OCI-LY1 (cell line): ENCODE measurements around the gene PXDN.

Experiments used
- H2AFZ ChIP-seq: fragments of 200-600 bp; sonication (generic), shearing (Covaris generic); 2 replicates; pipeline ENCODE4 v1.6.0; 2014; ENCODE audit warnings: antibody characterized with exemption, mild to moderate bottlenecking, low read length
- H3F3A ChIP-seq: fragments of 200-600 bp; sonication (generic), shearing (Covaris generic); 2 replicates; pipeline ENCODE4 v1.6.0; 2014; ENCODE audit warnings: mild to moderate bottlenecking, antibody characterized with exemption, low read length, moderate library complexity; ENCODE audit not compliant: insufficient read depth
- H3K27ac ChIP-seq: fragments of 200-600 bp; sonication (generic); 2 replicates; pipeline ENCODE4 v1.5.1; 2014; ENCODE audit warnings: low read length, mixed run types, mild to moderate bottlenecking, low read depth; ENCODE audit not compliant: poor library complexity, severe bottlenecking
- H3K27me3 ChIP-seq: fragments of 200-600 bp; sonication (generic); 2 replicates; pipeline ENCODE4 v1.6.0; 2014; ENCODE audit warnings: antibody characterized with exemption, mild to moderate bottlenecking, low read length, moderate library complexity; ENCODE audit not compliant: insufficient read depth
- H3K36me3 ChIP-seq: fragments of 200-600 bp; sonication (generic); 2 replicates; pipeline ENCODE4 v1.6.1; 2014; ENCODE audit warnings: mild to moderate bottlenecking, antibody characterized with exemption, low read length, moderate library complexity, mixed read lengths; ENCODE audit not compliant: insufficient read depth
- H3K4me1 ChIP-seq: fragments of 200-600 bp; sonication (generic); 2 replicates; pipeline ENCODE4 v1.5.1; 2014; ENCODE audit warnings: mild to moderate bottlenecking, low read length, moderate library complexity; ENCODE audit not compliant: insufficient read depth, severe bottlenecking
- H3K4me2 ChIP-seq: fragments of 200-600 bp; sonication (generic), shearing (Covaris generic); 2 replicates; pipeline ENCODE4 v1.6.1; 2014; ENCODE audit warnings: low read length
- H3K4me3 ChIP-seq: fragments of 200-600 bp; sonication (generic); 2 replicates; pipeline ENCODE4 v1.5.1; 2014; ENCODE audit warnings: low read length, low read depth, mild to moderate bottlenecking, mixed read lengths; ENCODE audit not compliant: poor library complexity, severe bottlenecking
- H3K79me2 ChIP-seq: fragments of 200-600 bp; shearing (Covaris generic); 2 replicates; pipeline ENCODE4 v1.6.1; 2016; ENCODE audit warnings: mixed run types, low read length, mixed read lengths; ENCODE audit not compliant: insufficient read depth
- H3K9ac ChIP-seq: fragments of 200-600 bp; sonication (generic), shearing (Covaris generic); 2 replicates; pipeline ENCODE4 v1.6.1; 2014; ENCODE audit warnings: mild to moderate bottlenecking, low read length, mixed read lengths
- H3K9me2 ChIP-seq: fragments of 200-600 bp; sonication (generic), shearing (Covaris generic); 2 replicates; pipeline ENCODE4 v1.6.1; 2014; ENCODE audit warnings: low read depth, mild to moderate bottlenecking, low read length, mixed read lengths
- H3K9me3 ChIP-seq: fragments of 200-600 bp; shearing (Covaris generic); 2 replicates; pipeline ENCODE4 v1.6.1; 2014; ENCODE audit warnings: low read length, mixed read lengths
- H4K20me1 ChIP-seq: fragments of 200-600 bp; sonication (generic), shearing (Covaris generic); 2 replicates; pipeline ENCODE4 v1.6.0; 2016; ENCODE audit warnings: mild to moderate bottlenecking, low read length; ENCODE audit not compliant: insufficient read depth
- EZH2 ChIP-seq: fragments of 200-600 bp; sonication (generic), shearing (Covaris generic); IDR thresholded peaks from 2 replicates; pipeline ENCODE4 v1.8.0; 2017; ENCODE audit warnings: borderline replicate concordance, mixed run types, mild to moderate bottlenecking, antibody characterized with exemption, low read length, moderate library complexity, mixed read lengths
- TF ChIP-seq, protein P1 (sequence below): fragments of 200-600 bp; sonication (generic), shearing (Covaris generic); IDR thresholded peaks from 2 replicates; pipeline ENCODE4 v1.5.1; 2017; ENCODE audit warnings: mild to moderate bottlenecking, antibody characterized with exemption, low read length, moderate library complexity, mixed read lengths

Gene PXDN

DNA sequence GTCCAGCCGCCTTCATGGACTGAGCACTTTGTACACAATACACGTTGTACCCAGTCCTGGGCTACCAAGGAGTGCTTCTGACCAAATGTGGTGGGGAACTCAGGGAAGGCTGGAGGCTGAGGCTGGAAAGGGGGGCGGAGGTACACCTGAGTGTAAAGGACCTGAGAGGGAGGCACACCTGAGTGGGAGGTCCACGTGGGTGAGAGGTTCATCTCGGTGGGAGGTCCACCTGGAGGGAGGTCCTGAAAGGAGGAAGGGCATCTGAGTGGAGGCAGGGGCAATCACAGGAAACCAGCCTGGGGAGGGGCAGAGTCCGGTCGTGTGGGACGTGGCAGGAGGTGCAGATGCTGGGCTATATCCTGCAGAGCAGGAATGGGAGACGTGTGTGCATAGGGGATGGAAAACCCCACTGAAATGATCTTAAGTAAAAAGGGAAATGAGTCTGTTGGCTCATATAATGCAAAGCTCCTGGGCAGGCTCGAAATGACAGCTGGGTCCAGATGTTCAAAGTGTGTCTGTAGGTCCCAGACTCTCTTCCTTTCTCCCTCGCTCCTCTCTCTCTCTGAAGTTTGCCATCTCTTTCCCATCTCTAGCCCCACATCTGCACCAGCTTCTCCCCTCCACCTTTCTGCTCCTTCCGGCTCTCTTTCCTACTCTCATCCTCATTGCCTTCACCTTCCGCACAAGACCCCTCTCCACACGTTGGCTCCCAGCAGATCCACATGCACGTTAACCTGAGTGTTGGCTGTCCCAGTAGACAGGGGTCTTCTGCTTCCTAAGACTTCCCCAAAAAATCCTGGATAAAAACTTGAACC is 137.7 kb downstream of the PXDN start:
- Histone ChIP-seq H3K79me2 (no peaks in the 10 kb centered on the region), H3K4me1 (peaks cover 24% of the 10 kb centered on the region), H3K4me3 (no peak overlapping the region), H3K9me2 (no peaks in the 10 kb centered on the region), H3K4me2 (no peak overlapping the region), H3K27me3 (no peaks in the 10 kb centered on the region), H3F3A (no peaks in the 10 kb centered on the region), H3K9ac (no peak overlapping the region), H3K27ac (no peak overlapping the region), H2AFZ (no peak overlapping the region), H3K36me3 (no peaks in the 10 kb centered on the region), H3K9me3 (no peaks in the 10 kb centered on the region), H4K20me1 (no peaks in the 10 kb centered on the region)
- TF ChIP-seq, protein P1, sequence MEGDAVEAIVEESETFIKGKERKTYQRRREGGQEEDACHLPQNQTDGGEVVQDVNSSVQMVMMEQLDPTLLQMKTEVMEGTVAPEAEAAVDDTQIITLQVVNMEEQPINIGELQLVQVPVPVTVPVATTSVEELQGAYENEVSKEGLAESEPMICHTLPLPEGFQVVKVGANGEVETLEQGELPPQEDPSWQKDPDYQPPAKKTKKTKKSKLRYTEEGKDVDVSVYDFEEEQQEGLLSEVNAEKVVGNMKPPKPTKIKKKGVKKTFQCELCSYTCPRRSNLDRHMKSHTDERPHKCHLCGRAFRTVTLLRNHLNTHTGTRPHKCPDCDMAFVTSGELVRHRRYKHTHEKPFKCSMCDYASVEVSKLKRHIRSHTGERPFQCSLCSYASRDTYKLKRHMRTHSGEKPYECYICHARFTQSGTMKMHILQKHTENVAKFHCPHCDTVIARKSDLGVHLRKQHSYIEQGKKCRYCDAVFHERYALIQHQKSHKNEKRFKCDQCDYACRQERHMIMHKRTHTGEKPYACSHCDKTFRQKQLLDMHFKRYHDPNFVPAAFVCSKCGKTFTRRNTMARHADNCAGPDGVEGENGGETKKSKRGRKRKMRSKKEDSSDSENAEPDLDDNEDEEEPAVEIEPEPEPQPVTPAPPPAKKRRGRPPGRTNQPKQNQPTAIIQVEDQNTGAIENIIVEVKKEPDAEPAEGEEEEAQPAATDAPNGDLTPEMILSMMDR, result no peak
- TF ChIP-seq EZH2, result no peak

DNA sequence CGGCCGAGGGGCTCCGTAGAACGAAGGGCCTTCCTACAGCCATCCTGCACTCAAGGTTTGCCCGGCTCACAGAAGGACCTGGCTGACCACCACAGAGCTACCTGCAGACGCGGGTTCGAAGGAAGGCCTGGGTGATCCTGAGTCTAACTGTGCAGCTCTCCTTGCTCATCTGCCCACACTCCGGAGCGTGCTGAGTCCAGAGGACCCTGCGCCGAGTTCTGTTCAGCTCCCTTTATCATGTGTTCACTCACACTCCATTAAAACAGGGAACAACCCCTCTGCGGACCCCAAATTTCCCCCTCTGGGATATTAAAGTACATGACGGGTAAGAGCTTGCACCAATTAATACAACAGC is 138.3 kb downstream of the PXDN start:
- H3K9me3 ChIP-seq, result no peaks in the 10 kb centered on the region
- no peaks in the 10 kb centered on the region for H3K36me3 ChIP-seq
- no peaks in the 10 kb centered on the region for H3F3A ChIP-seq
- H3K27me3 ChIP-seq, result no peaks in the 10 kb centered on the region
- H3K4me1 ChIP-seq, result peaks cover 24% of the 10 kb centered on the region
- H3K4me2 ChIP-seq, result no peak overlapping the region
- H3K27ac ChIP-seq, result no peak overlapping the region
- no peaks in the 10 kb centered on the region for H3K9me2 ChIP-seq
- no peak overlapping the region for H3K4me3 ChIP-seq
- H4K20me1 ChIP-seq, result no peaks in the 10 kb centered on the region
- no peak overlapping the region for H3K9ac ChIP-seq
- no peak overlapping the region for H2AFZ ChIP-seq
- no peaks in the 10 kb centered on the region for H3K79me2 ChIP-seq
- TF ChIP-seq, protein P1, result no peak
- TF ChIP-seq EZH2, result no peak

DNA sequence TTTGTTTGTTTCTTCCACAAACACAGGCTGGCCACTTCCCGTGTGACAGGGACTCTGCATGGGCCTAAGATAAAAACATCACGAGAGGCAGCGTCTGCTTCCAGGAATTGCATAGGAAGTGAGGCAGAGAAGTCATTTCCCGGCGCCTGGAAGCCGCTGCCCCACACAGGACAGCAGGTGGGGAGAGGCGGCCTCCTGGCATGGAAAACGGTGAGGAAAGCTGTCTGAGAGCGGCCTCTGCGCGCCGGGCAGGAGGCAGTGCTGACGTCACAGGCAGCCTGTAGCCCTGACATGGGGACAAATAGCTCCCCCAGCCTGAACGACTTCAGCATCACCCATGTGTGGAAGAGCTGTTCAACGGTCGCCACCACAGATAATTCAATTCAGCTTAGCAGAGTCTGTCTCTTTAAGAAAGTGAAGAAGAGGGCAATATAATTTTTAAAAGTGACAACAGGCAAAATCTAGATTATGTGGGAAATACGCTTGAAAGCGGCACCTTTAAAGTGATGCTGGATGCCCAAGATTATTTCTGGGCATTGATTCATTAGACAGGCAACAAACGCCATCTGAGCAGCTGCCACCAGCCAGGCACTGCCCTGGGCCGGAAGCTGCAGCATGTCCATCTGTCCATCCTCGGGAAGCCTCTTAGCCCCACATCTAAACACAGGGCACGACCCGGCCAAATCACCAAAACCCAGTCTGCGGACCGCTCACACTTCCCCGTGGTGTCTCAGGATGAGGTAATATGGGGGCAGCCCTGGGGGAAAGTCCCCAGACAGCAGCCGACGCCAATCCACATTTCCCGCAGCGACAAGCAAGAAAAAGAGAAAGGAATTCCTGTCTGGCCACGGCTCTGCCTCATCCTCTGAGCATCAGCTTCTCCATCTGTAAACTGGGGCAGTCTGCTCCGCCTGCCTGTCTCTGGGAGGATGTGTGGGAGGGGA is 138.9 kb downstream of the PXDN start:
- H3F3A ChIP-seq, result no peaks in the 10 kb centered on the region
- no peaks in the 10 kb centered on the region for H3K9me2 ChIP-seq
- no peaks in the 10 kb centered on the region for H3K9me3 ChIP-seq
- no peaks in the 10 kb centered on the region for H3K79me2 ChIP-seq
- TF ChIP-seq, protein P1, result no peak
- no peak for TF ChIP-seq EZH2
- no peak overlapping the region for H3K4me2 ChIP-seq
- H2AFZ ChIP-seq, result no peak overlapping the region
- H3K4me1 ChIP-seq, result peaks cover 23% of the 10 kb centered on the region
- H3K27me3 ChIP-seq, result no peaks in the 10 kb centered on the region
- no peak overlapping the region for H3K27ac ChIP-seq
- no peak overlapping the region for H3K4me3 ChIP-seq
- H3K36me3 ChIP-seq, result no peaks in the 10 kb centered on the region
- no peak overlapping the region for H3K9ac ChIP-seq
- no peaks in the 10 kb centered on the region for H4K20me1 ChIP-seq
